GM19467 (cell line): Measurements from ENCODE around the gene CEACAM18.
"Not testable (repeated sequence)": the region's sequence is repeated elsewhere in the genome, so short reads cannot be mapped to it uniquely, and the experiment has no call there.

Experiments
- ATAC-seq: cut with Tn5 transposase; IDR thresholded peaks from one replicate; pipeline ENCODE4 v1.9.1; 2021; ENCODE audit warnings: mild to moderate bottlenecking, moderate library complexity; ENCODE audit not compliant: unreplicated experiment

Gene CEACAM18

DNA sequence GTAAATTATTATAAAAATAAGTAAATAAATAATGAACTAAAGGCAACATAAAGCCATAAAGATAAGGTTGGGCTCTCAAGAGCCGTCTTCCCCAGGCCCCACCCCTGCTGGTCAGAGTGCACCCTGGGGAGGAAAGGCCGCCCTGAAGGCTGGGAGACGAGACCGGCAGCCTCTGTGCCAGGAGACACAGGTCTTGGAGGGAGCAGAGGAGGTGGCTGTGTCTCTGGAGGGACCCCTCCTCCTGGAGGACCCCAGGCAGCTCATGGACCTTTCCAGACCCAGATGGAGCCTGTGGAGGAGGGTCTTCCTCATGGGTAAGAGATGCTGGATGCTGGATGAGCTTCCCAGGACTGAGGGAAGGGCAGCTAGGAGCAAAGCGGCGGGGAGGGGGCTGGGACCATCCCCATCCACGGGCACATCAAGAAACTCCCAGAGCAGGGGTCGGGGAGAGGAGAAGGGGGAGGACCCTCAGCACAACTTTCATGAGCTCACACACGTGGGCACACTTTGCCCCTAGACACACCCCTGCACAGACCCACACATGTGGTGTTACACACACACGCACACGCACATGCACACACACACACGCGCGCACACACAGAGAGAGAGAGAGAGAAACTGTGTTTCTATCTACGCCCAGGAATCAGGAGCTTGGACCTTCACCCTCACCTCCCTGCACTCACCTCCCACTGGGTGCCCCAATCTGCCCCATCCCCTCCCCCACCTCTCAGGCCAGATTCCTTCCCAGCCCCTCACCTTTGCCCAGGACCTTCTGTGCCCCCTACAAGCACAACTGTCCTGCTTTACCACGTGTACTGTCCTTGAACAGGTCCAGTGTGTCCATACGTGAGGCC lies at the start of gene CEACAM18:
TSS of gene CEACAM18 (plus strand) at position 159 of the 854 bp plus-strand sequence.
- no peak for ATAC-seq

DNA sequence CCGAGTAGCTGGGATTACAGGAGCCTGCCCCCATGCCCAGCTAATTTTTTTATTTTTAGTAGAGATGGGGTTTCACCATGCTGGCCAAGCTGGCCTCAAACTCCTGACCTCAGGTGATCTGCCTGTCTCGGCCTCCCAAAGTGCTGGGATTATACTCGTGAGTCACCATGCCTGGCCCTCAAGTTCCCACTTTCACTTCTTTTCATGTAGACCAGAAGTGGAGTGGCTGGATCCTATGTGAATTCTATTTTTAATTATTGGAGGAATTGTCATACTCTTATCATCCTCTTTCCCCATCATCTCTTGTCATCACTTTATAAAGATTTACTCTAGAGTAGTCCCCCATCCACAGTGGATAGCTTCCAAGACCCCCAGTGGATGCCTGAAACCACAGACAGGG lies 48.1 kb upstream of the CEACAM18 start:
- ATAC-seq, result no peak

DNA sequence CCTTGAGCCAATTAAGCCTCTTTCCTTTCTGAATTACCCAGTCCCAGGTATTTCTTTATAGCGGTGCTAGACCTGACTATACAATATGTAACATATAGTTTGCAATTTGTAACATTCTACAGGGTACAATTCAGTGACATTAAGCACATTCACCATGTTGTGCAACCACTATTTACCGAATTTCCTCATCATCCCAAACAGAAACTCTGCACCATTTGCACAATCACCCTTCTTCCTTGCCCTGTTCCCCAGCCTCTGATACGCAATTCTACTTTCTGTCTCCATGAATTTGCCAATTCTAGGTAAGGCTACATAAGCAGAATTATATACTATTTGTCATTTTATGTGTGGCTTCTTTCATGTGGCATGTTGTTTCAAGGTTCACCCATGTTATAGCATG lies 47.2 kb upstream of the CEACAM18 start:
- ATAC-seq, result no peak

DNA sequence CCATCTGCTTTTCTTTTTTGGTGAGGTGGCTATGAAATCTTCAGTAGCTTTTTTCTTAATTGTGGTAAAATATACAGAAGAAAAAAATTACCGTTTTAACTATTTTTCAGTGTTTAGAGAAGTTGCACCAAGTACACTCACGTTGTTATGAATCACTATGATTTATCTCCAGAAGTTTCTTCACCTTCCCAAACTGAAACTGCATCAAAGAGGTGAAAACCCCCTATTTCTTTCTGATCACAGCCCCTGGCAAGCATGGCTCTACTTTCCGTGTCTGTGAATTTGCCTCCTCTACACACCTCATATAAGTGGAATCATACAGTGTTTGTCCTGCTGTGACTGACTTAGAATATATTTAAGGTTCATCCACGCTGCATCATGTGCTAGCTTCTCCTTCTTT lies 45.3 kb upstream of the CEACAM18 start:
- ATAC-seq, result no peak

DNA sequence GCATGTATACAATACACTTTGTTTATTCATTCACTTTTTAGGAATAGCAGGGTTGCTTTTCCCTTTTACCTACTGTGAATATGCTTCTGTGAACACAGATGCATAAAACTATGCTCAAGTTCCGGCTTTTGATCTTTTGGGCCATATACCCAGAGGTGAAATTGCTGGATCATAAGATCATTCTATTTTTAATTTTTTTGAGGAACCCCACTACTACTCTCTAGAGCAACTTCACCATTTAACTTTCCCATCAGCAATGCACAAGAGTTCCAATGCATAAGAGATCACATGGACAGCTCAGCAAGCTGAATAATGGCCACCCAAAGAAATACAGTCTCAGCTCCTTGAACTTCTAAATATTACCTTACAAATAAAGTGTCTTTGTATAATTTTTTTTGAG lies 43.9 kb upstream of the CEACAM18 start:
- ATAC-seq, result no peak

DNA sequence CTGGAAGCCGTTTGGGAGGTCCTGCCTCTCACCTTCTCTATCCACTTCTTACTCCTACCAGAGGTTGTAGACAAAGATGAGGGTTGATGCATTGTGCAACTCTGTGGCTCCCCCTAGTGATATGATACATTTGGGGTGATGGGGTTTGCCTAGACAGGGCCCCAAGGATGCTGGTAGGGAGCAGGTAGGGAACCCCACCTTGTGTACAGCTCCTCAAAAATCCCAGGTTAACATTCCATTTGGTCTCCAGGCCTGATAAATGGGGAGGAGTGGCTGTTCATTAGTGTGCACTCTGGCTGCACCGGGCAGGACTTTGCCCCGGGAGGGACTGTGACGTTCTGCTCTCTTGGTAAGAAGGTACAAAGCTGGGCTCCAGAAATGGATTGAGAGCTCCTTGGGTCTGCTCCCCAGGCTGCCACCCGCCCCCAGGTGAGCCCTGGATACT lies 39.3 kb upstream of the CEACAM18 start:
- no peak for ATAC-seq

DNA sequence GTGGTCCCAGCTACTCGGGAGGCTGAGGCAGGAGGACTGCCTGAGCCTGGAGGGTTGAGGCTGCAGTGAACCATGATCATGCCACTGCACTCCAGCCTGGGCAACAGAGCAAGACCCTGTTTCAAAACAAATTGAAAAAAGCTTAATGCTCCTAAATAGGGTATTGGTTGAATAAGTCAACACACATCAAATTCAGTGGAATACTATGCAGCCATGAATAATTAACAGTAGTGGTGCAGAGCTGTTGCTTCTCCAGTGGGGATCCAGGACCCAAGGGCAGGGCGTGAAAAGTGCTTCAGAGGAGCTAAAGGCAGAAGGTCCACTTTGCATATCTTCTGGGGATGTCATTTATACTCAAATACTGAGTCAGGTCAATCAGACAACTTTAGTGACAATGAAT lies 38.3 kb upstream of the CEACAM18 start:
- ATAC-seq, result no peak

DNA sequence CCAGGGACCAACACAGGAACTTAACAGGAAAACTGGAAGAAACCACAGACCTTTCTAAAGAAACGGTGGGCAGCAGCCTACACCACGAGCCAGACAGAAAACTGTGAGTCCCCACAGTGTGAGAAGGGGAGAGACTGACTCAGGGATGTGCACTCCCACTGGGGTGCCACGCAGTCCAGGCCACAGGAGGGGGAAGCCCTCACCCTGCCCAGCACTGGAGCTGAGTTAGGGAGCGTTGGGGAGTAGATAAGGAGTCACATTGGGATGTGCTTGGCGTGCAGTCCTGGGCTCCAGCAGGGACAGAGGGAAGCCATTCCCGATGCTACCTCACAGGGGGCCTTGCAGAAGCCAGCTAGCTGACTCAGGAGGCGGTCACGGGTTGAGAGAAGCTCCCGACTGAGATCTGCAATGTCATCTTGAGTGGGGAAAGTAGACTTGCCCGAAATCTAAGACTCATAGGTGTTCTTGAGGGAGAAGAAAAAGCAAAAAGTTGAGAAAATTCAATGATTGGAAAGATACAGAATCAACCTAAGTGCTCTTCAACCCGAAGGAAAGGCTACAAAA lies 37.4 kb upstream of the CEACAM18 start:
- no peak for ATAC-seq

DNA sequence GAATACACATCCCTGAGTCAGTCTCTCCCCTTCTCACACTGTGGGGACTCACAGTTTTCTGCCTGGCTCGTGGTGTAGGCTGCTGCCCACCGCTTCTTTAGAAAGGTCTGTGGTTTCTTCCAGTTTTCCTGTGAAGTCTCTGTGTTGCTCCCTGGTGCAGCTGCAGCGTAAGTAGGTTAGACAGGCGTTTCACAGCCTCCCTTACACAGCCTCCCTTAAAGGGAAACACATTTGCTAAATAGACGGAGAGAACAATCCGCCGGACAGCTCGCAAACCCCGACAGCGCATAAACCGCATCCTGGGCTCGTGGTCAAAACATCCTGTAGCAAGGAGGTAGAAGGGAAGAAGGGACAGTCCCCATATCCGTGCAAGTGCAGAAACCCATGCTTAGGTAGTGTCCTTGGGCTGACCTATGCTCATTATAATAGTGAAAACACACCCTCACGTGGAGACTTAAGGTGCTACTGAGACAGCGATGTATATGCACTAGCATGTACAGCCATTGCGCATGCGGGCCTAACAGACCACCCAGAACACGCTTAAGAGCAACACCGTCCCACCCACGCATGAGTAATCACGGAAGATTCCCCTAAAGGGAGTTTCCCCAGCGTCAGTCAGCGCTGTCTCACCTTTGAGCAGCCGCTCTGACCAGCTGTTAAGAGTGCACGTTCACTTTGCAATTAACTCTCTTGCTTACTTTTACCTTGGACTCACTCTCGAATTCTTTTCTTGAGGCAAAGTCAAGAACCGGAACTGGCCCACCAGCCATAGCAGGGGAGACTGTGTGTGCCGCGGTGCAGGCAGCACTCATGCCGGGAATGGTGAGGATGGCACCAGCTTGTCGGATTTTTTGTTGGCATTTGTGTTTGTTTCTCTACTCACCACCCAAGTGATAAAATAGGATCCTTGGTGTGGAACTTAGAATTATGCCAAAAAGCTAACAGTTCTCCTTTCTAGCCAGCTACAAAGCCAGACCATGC lies 36.6 kb upstream of the CEACAM18 start:
- peak; percentile 89 for ATAC-seq

DNA sequence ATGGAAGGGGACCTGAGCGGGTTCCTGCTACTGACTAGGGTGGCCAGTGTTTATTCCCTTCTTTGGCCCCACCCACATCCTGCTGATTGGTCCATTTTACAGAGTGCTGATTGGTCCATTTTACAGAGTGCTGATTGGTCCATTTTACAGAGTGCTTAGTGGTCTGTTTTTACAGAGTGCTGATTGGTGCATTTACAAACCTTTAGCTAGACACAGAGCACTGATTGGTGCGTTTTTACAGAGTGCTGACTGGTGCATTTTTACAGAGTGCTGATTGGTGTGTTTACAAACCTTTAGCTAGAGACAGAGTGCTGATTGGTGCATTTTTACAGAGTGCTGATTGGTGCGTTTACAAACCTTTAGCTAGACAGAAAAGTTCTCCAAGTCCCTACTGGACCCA lies 30.8 kb upstream of the CEACAM18 start:
- not testable (repeated sequence) for ATAC-seq

DNA sequence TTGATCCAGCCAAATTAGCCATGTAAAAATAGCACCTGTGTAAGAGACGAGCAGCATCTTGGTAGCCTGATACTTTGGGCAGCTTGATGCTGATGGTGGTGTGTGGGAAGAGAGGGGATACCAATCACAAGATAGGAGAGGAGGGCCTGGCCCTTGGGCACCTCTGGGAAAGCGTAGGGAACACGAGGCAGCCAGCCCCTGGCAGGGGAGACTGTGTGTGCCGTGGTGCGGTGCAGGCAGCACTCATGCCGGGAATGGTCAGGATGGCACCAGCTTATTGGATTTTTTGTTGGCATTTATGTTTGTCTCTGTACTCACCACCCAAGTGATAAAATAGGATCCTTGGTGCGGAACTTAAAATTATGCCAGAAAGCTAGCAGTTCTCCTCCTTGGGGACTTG lies 30.3 kb upstream of the CEACAM18 start:
- no peak for ATAC-seq

DNA sequence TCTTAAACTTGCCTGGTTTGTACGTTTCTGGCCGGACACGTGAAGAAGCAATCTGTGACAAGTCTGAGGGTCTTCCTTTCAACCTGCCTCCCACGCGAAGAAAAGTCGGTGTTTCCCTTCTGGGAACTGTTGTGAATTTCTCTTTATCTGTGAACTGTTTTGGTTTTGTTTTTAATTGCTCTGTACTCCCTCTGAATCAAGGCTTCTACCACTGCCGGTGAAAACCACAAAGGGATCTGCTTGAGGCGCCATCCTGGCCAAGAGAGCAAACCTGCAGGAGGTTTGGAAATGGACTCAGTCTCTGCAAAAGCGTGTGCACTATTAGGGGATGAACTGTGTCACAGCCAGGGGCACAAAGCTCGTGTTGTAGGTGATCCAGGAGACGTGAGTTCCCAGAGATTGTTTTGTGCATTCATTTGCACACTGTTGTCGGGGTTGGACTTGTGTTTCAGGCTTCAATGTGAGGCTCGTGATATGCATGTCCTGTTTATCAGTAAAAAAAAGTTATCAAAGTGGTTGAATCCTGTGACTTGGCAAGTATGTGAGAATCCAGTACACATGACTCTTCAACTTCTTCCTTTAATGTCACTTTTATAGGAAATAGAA lies 29.8 kb upstream of the CEACAM18 start:
- no peak for ATAC-seq

DNA sequence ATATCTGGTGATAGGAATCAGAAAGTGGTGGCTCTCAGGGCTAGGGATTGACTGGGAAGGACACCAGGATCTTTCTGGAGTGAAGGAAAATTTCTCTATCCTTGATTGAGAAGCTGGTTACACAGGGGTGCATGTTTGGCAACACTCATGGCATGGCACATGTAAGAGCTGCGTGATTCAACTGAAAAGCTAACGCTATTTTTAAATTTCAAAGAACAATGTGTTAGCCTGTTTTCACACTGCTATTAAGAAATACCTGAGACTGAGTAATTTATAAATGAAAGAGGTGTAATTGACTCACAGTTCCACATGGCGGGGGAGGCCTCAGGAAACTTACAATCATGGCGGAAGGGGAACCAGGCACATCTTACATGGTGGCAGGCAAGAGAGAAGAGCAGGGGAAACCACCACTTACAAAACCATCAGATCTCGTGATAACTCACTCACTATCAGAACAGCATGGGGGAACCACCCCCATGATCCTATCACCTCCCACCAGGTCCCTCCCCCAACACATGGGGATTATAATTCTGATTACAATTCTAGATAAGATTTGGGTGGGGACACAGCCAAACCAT lies 27.5 kb upstream of the CEACAM18 start:
- ATAC-seq, result no peak

DNA sequence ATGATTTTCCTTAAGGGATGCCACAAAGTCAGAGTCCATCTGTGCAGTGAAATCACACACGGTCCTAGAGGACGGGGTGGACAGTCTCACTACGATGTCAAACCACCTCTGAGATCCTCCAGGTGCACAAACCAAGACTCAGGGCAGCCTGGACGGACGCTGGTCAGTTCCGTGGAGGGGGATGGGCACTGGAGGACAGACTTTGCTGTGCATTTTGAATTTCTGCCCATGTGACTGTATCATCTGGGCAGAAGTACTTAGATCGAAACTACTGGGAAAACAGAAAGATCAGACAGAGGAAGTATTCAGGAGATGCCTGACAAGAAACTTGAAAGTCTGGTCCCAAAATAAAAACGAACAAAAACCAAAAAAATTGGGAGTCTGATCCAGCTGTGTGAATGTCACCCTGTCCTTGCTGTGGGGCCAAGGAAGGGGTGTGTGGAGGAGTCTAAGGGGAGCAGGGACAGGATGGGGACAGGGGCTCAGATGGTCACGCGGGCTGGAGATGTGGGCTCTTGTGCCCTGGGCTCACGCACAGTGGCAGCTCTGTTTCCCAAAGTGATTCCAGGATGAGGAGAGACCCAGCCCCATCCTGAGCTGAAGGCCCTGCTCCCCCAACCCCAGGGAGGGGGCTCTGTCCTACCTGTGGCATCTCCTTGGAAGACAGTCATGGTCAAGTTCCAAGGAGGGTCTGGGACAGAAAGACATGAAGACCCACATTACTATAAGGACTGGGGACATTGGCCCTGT lies 21.6 kb upstream of the CEACAM18 start:
- ATAC-seq, result no peak

DNA sequence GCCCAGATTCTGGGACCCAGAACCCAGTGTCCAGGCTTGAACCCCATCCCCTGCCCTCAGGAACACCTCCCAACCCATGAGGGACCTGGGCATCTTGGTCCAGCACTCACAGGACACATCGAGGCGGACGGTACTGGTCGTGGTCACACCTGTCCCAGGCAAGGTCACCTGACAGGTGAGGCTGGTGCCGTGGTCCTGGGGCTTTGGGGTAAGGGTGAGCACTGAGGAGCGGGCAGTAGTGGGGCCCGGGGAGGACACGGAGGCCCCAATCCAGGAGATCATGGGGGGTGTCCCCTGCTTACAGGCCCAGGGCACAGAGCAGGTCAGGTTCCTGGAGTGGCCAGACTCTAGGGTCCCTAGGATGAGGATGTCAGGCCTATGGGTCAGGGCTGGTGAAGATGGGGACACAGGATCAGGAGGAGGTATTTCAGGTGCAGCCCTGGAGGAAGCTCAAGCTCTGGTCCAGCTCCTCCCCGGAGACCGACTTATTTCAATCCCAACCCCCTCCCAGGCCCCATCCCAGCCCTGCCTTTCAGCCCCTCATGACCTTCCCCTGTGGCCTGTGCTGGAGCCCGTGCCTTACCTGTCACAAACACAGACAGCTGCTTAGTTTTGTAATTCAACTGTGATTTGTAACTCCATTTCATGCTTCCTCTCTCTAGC lies 20.9 kb upstream of the CEACAM18 start:
- no peak for ATAC-seq

DNA sequence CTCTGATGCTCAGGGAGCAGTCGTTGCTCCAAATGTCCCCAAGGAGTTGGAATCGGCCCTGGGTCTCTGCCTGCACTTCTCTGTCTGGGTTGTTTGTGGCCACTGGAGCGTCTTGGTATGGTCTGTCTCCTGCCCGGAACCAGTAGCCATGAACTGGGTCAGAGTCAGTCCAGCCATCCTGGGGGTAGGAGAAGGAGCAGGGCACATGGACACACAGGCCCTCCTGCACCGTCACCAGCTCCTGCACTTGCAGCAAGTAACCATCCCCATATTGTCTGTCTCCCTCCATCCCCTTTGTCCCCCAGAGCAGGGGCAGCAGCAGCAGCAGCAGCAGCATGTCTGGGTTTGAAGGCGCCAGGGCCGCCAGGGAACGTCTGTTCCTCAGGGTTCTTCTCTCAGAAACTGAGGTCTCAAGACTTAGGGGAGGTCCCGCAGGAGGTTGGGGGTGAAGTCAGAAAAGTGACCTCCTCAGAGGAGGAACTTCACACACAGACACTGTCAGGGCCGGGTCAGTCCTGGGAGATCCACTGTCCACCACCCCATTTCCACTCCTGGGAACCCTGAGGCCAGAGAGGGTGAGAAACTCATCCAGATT lies 20.2 kb upstream of the CEACAM18 start, which contains the start of gene SIGLEC8:
TSS of gene SIGLEC8 (minus strand) at position 404 of the 595 bp plus-strand sequence. CDS start at position 337, 67 bp downstream.
- no peak for ATAC-seq

DNA sequence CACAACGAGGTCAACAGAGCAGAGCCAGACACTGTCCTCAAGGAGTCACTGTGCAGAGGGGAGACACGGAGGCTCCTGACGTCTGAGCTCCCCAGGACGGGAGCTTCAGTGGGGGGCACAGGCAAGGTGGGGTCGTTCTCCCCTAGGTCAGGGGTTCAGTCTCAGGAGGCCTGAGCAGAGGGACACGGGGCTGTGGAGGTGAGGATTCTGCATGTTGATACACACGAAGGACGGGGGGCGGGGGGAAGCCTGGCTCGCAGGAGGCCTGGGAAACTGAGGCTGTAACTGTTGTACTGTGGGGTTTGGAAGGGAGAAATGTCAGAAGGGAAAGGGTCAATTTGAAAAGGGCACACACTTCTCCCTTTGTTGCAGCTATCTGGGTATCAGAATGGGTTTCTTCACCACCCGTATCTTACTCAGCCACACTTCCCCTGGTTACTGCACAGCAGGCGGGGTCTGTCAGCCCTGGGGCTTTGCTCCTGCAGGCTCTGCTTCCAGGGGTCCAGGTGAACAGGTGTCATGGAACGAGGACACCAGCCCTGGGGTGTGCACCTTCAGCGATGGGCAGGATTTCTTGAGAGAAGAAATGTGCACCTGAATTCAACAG lies 19.3 kb upstream of the CEACAM18 start:
- no peak for ATAC-seq
